ENCODE data around the gene PLEKHN1.

The PLEKHN1 gene

GRCh38 chr1:980602-981395 is 14.5 kb downstream of the PLEKHN1 start:
- H4K20me1 ChIP-seq (ENCODE audit: low read depth, low read length) = no peaks in the 10 kb centered on the region
- H3K9ac ChIP-seq (ENCODE audit: low read length) = no peak overlapping the region
- no peak overlapping the region for H3K27ac ChIP-seq (ENCODE audit: low read depth, low read length)
- H3K4me3 ChIP-seq (ENCODE audit: insufficient read depth, low read length, poor library complexity, severe bottlenecking) = no peak overlapping the region
- no peaks in the 10 kb centered on the region for H3K79me2 ChIP-seq (ENCODE audit: insufficient read depth, low read length)
- H2AFZ ChIP-seq (ENCODE audit: low read depth, low read length, severe bottlenecking) = no peak overlapping the region
- H3K27me3 ChIP-seq (ENCODE audit: low read length) = no peaks in the 10 kb centered on the region
- no peak overlapping the region for H3K4me2 ChIP-seq (ENCODE audit: low read depth, low read length, poor library complexity, severe bottlenecking)
- no peaks in the 10 kb centered on the region for H3K36me3 ChIP-seq (ENCODE audit: low read length)
- no peaks in the 10 kb centered on the region for H3K9me2 ChIP-seq (replicated peaks; ENCODE audit: insufficient read depth, low read length)
- H3K9me3 ChIP-seq (ENCODE audit: insufficient read depth, low read length) = no peaks in the 10 kb centered on the region
- TF ChIP-seq CTCF (IDR thresholded peaks at IDR 0.05; ENCODE audit: insufficient read depth, low read length, poor library complexity, severe bottlenecking) (no peak), EZH2phosphoT487 (conservative IDR thresholded peaks at IDR 0.05; ENCODE audit: low read length) (no peak)
- no peaks in the 10 kb centered on the region for H3F3A ChIP-seq (ENCODE audit: insufficient read depth)

- Histone ChIP-seq H3K79me2 (ENCODE audit: insufficient read depth, low read length) (no peaks in the 10 kb centered on the region), H3K4me3 (ENCODE audit: insufficient read depth, low read length, poor library complexity, severe bottlenecking) (no peak overlapping the region), H3K4me2 (ENCODE audit: low read depth, low read length, poor library complexity, severe bottlenecking) (no peak overlapping the region), H2AFZ (ENCODE audit: low read depth, low read length, severe bottlenecking) (no peak overlapping the region), H3K9ac (ENCODE audit: low read length) (no peak overlapping the region), H3K27me3 (ENCODE audit: low read length) (no peaks in the 10 kb centered on the region), H4K20me1 (ENCODE audit: low read depth, low read length) (no peaks in the 10 kb centered on the region), H3K9me3 (ENCODE audit: insufficient read depth, low read length) (no peaks in the 10 kb centered on the region), H3F3A (ENCODE audit: insufficient read depth) (no peaks in the 10 kb centered on the region), H3K27ac (ENCODE audit: low read depth, low read length) (no peak overlapping the region), H3K9me2 (replicated peaks; ENCODE audit: insufficient read depth, low read length) (no peaks in the 10 kb centered on the region), H3K36me3 (ENCODE audit: low read length) (no peaks in the 10 kb centered on the region)
- TF ChIP-seq CTCF (IDR thresholded peaks at IDR 0.05; ENCODE audit: insufficient read depth, low read length, poor library complexity, severe bottlenecking) (no peak), EZH2phosphoT487 (conservative IDR thresholded peaks at IDR 0.05; ENCODE audit: low read length) (no peak)
These were observed 15.2 kb downstream of the PLEKHN1 start for GRCh38 chr1:981491-981954.

GRCh38 chr1:981955-982558 is 15.8 kb downstream of the PLEKHN1 start, which contains the start of gene PERM1:
Gene PERM1, minus strand, starts transcription at chr1:982093. Its CDS starts 1,064 bp downstream, at chr1:981029.
- no peak within 1 kb of the TSS for H3K27ac ChIP-seq (ENCODE audit: low read depth, low read length)
- H3K4me3 ChIP-seq (ENCODE audit: insufficient read depth, low read length, poor library complexity, severe bottlenecking) = no peak within 1 kb of the TSS
- no peak within 1 kb of the TSS for H2AFZ ChIP-seq (ENCODE audit: low read depth, low read length, severe bottlenecking)

More at GRCh38 chr1:981955-982558, 15.8 kb downstream of the PLEKHN1 start, which contains the start of gene PERM1:
- Histone ChIP-seq H3K9me3 (ENCODE audit: insufficient read depth, low read length) (no peaks in the 10 kb centered on the region), H3K79me2 (ENCODE audit: insufficient read depth, low read length) (no peaks in the 10 kb centered on the region), H3K9ac (ENCODE audit: low read length) (no peak within 1 kb of the TSS), H3K27me3 (ENCODE audit: low read length) (no peaks in the 10 kb centered on the region), H3K4me2 (ENCODE audit: low read depth, low read length, poor library complexity, severe bottlenecking) (no peak within 1 kb of the TSS), H3K36me3 (ENCODE audit: low read length) (no peaks in the 10 kb centered on the region), H3F3A (ENCODE audit: insufficient read depth) (no peaks in the 10 kb centered on the region), H4K20me1 (ENCODE audit: low read depth, low read length) (no peaks in the 10 kb centered on the region), H3K9me2 (replicated peaks; ENCODE audit: insufficient read depth, low read length) (no peaks in the 10 kb centered on the region)
- no peak for TF ChIP-seq CTCF (IDR thresholded peaks at IDR 0.05; ENCODE audit: insufficient read depth, low read length, poor library complexity, severe bottlenecking)
- no peak for TF ChIP-seq EZH2phosphoT487 (conservative IDR thresholded peaks at IDR 0.05; ENCODE audit: low read length)

Measured in SU-DHL-6 (cell line).